HepG2 (cell line): ENCODE data around the gene CHD9NB. TPM values are rescaled to one million over a fixed set of nuclear protein-coding genes. Genes with fewer than 3 reads are reported as not detected.

Source experiments
- ARID2 ChIP-seq: sonication (generic); formaldehyde crosslinking; IDR thresholded peaks from 2 replicates; pipeline ENCODE4 v1.8.1; 2022; ENCODE audit warnings: mild to moderate bottlenecking, missing genetic modification reagents, borderline replicate concordance
- ATF4 ChIP-seq, 2 experiments: fragments of 450-650 bp in 1 of 2; sonication (generic) in 1 of 2; formaldehyde crosslinking; IDR thresholded peaks; 2 replicates each; pipeline versions ENCODE4 v1.5.0 to v1.8.0; 2020 to 2022; ENCODE audit warnings: mild to moderate bottlenecking in 1 of 2, missing genetic modification reagents in 1 of 2
- CBFB ChIP-seq: sonication (generic); formaldehyde crosslinking; IDR thresholded peaks from 2 replicates; pipeline ENCODE4 v1.4.0; 2020; ENCODE audit warnings: missing genetic modification reagents
- ERF ChIP-seq: IDR thresholded peaks from 2 replicates; pipeline ENCODE4 v1.6.1; 2018; ENCODE audit warnings: missing biosample characterization, missing genetic modification reagents
- HIVEP1 ChIP-seq: sonication (generic); formaldehyde crosslinking; IDR thresholded peaks from 2 replicates; pipeline ENCODE4 v1.4.0; 2020; ENCODE audit warnings: mild to moderate bottlenecking, missing genetic modification reagents
- MIXL1 ChIP-seq: IDR thresholded peaks from 2 replicates; pipeline ENCODE4 v1.6.1; 2016
- MTA3 ChIP-seq: sonication (generic); formaldehyde crosslinking; IDR thresholded peaks from 2 replicates; pipeline ENCODE4 v1.4.0; 2020; ENCODE audit warnings: missing genetic modification reagents
- NONO ChIP-seq, 2 experiments: fragments of 450-650 bp in 1 of 2; sonication (generic) in 1 of 2; formaldehyde crosslinking in 1 of 2; IDR thresholded peaks in 1 of 2; conservative IDR thresholded peaks in 1 of 2; 2 replicates each; pipeline versions ENCODE4 v1.6.1 to v1.8.0; 2017 to 2022; ENCODE audit warnings: mild to moderate bottlenecking in 1 of 2, missing genetic modification reagents in 1 of 2, moderate library complexity in 1 of 2
- ONECUT2 ChIP-seq: sonication (generic); formaldehyde crosslinking; IDR thresholded peaks from 2 replicates; pipeline ENCODE4 v1.4.0; 2020; ENCODE audit warnings: missing genetic modification reagents
- RBAK ChIP-seq: sonication (generic); formaldehyde crosslinking; IDR thresholded peaks from 2 replicates; pipeline ENCODE4 v1.5.1; 2020; ENCODE audit warnings: mild to moderate bottlenecking, missing genetic modification reagents
- RBFOX2 ChIP-seq: fragments of 200-400 bp; formaldehyde crosslinking; IDR thresholded peaks from 2 replicates; pipeline ENCODE4 v1.6.1; 2017; ENCODE audit warnings: low read depth, mild to moderate bottlenecking, low read length
- RBM22 ChIP-seq: fragments of 200-400 bp; formaldehyde crosslinking; optimal IDR thresholded peaks from 2 replicates; pipeline ENCODE3; 2017; ENCODE audit warnings: mild to moderate bottlenecking, low read length, moderate library complexity
- SOX13 ChIP-seq, 3 experiments: fragments of 450-650 bp in 1 of 3; sonication (generic) in 1 of 3; formaldehyde crosslinking in 1 of 3; IDR thresholded peaks in 2 of 3; conservative IDR thresholded peaks in 1 of 3; 2 replicates each; pipeline versions ENCODE4 v1.5.0 to v1.6.1; 2016 to 2020; ENCODE audit warnings: antibody characterized with exemption in 1 of 3, mild to moderate bottlenecking in 1 of 3, missing compliant biosample characterization in 1 of 3, missing genetic modification reagents in 1 of 3, moderate library complexity in 1 of 3
- SP2 ChIP-seq: sonication (generic); formaldehyde crosslinking; IDR thresholded peaks from 2 replicates; pipeline ENCODE4 v1.5.1; 2020; ENCODE audit warnings: mild to moderate bottlenecking, missing genetic modification reagents
- SP5 ChIP-seq: IDR thresholded peaks from 2 replicates; pipeline ENCODE4 v1.6.1; 2016; ENCODE audit warnings: low read depth, borderline replicate concordance
- ZFX ChIP-seq: sonication (generic); formaldehyde crosslinking; IDR thresholded peaks from 2 replicates; pipeline ENCODE4 v1.4.0; 2020; ENCODE audit warnings: mild to moderate bottlenecking, low read depth, missing genetic modification reagents, moderate library complexity
- ZMAT3 ChIP-seq: sonication (generic); formaldehyde crosslinking; conservative IDR thresholded peaks from 2 replicates; pipeline ENCODE4 v1.7.0; 2021; ENCODE audit warnings: missing genetic modification reagents
- ZNF160 ChIP-seq: sonication (generic); formaldehyde crosslinking; IDR thresholded peaks from 2 replicates; pipeline ENCODE4 v1.8.0; 2022; ENCODE audit warnings: mild to moderate bottlenecking, inconsistent platforms, missing genetic modification reagents
- ZNF276 ChIP-seq: sonication (generic); formaldehyde crosslinking; IDR thresholded peaks from 2 replicates; pipeline ENCODE4 v1.4.0; 2020; ENCODE audit warnings: mild to moderate bottlenecking, low read depth, missing genetic modification reagents
- ZNF572 ChIP-seq: sonication (generic); formaldehyde crosslinking; IDR thresholded peaks from 2 replicates; pipeline ENCODE4 v1.5.1; 2020; ENCODE audit warnings: mild to moderate bottlenecking, missing genetic modification reagents
- ZNF660 ChIP-seq: sonication (generic); formaldehyde crosslinking; IDR thresholded peaks from 2 replicates; pipeline ENCODE4 v1.5.1; 2020; ENCODE audit warnings: mild to moderate bottlenecking, low read depth, missing genetic modification reagents, borderline replicate concordance
- ZNF816 ChIP-seq: sonication (generic); formaldehyde crosslinking; IDR thresholded peaks from 2 replicates; pipeline ENCODE4 v1.8.0; 2022; ENCODE audit warnings: missing genetic modification reagents, mild to moderate bottlenecking, borderline replicate concordance
- polyA plus RNA-seq, 8 experiments: library from polyadenylated mRNA; depleted of rRNA in 3 of 8; stranded (reverse) in 7 of 8; unstranded in 1 of 8; fragments of >200 nt; fragmentation: Illumina TruSeq in 4 of 8; extraction: Trizol in 4 of 8; gene quantifications; 2 replicates each; pipeline versions ENCODE4 v1.2.1 to v1.2.3, GENCODE V29; 2011 to 2016; ENCODE audit warnings: low read depth in 4 of 8, missing spikeins in 1 of 8, mixed read lengths in 1 of 8; ENCODE audit not compliant: insufficient read depth in 1 of 8
- total RNA-seq, 5 experiments: library from RNA; depleted of rRNA; stranded (reverse); fragments of >200 nt; fragmentation: Illumina TruSeq; extraction: Trizol; gene quantifications; 2 replicates each; pipeline ENCODE4 v1.2.3, GENCODE V29; 2016; ENCODE audit warnings: low read depth in 1 of 5
- TF ChIP-seq, protein P1 (sequence below): sonication (generic); formaldehyde crosslinking; IDR thresholded peaks from 2 replicates; pipeline ENCODE4 v1.5.0; 2020; ENCODE audit warnings: mild to moderate bottlenecking, missing genetic modification reagents, borderline replicate concordance

CHD9NB gene
- total and polyA plus RNA-seq, 2 of the 13 experiments (the other 11 are each of a cell fraction or from before 2014, with no cell fraction given): 0.17 to 0.18 TPM

GRCh38 chr16:53061701-53062159 is 9.0 kb upstream of the CHD9NB start (continued):
- TF ChIP-seq SP5 (CRISPR knock-in tag): peak; percentile 95
- TF ChIP-seq RBM22: no peak
- TF ChIP-seq RBFOX2: no peak
- TF ChIP-seq MIXL1 (CRISPR knock-in tag): no peak
- TF ChIP-seq NONO (IDR thresholded peaks at IDR 0.05): no peak
- no peak for TF ChIP-seq NONO (CRISPR knock-in tag; conservative IDR thresholded peaks at IDR 0.05)
- 0 out of 2 replicates have a peak, but pooled peaks have one; percentile 30 for TF ChIP-seq ERF
- no peak for TF ChIP-seq ZMAT3 (CRISPR knock-in tag)
- TF ChIP-seq MTA3: no peak
- TF ChIP-seq HIVEP1 (CRISPR knock-in tag): 0 out of 2 replicates have a peak, but pooled peaks have one; percentile 37
- no peak for TF ChIP-seq SP2 (CRISPR knock-in tag)
- no peak for TF ChIP-seq SOX13 (IDR thresholded peaks at IDR 0.05)
- peak in 1 of 2 experiments; percentile 41; a peak in 1 of 4 replicates for TF ChIP-seq SOX13 (CRISPR knock-in tag; conservative IDR thresholded peaks at IDR 0.05 in 1 of 2, IDR thresholded peaks at IDR 0.05 in 1 of 2)
- TF ChIP-seq ONECUT2: no peak
- TF ChIP-seq ZNF816: no peak
- no peak for TF ChIP-seq ZNF160 (CRISPR knock-in tag)
- peak; percentile 45; the same call in 1 of the 2 replicates for TF ChIP-seq ZNF572 (CRISPR knock-in tag)
- no peak for TF ChIP-seq ARID2 (CRISPR knock-in tag)
- no peak for TF ChIP-seq ATF4 (CRISPR knock-in tag; IDR thresholded peaks at IDR 0.05)
- TF ChIP-seq ZNF660 (CRISPR knock-in tag): no peak
- TF ChIP-seq ZNF276: no peak
- TF ChIP-seq RBAK: no peak
- TF ChIP-seq, protein P1, sequence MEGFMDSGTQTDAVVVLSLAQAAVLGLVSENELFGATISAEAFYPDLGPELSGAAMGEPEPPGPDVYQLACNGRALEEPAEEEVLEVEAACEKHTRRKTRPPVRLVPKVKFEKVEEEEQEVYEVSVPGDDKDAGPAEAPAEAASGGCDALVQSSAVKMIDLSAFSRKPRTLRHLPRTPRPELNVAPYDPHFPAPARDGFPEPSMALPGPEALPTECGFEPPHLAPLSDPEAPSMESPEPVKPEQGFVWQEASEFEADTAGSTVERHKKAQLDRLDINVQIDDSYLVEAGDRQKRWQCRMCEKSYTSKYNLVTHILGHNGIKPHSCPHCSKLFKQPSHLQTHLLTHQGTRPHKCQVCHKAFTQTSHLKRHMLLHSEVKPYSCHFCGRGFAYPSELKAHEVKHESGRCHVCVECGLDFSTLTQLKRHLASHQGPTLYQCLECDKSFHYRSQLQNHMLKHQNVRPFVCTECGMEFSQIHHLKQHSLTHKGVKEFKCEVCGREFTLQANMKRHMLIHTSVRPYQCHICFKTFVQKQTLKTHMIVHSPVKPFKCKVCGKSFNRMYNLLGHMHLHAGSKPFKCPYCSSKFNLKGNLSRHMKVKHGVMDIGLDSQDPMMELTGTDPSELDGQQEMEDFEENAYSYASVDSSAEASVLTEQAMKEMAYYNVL (CRISPR knock-in tag): 0 out of 2 replicates have a peak, but pooled peaks have one; percentile 22
- TF ChIP-seq ZFX (CRISPR knock-in tag): peak; percentile 25; the same call in 1 of the 2 replicates
- TF ChIP-seq CBFB (CRISPR knock-in tag): no peak
